ENCODE measurements around the gene SNTG2.

SNTG2 gene

GRCh38 chr2:987789-988188 is 37.1 kb downstream of the SNTG2 start:
- no peak for DNase-seq

GRCh38 chr2:989781-990467 is 39.3 kb downstream of the SNTG2 start:
- DNase-seq = no peak

- no peak for DNase-seq
These were observed 40.3 kb downstream of the SNTG2 start for GRCh38 chr2:990970-991369.

- DNase-seq = no peak
These were observed 51.7 kb downstream of the SNTG2 start for GRCh38 chr2:1002350-1002749.

- no peak for DNase-seq
These were observed 53.7 kb downstream of the SNTG2 start for GRCh38 chr2:1004398-1004797.

GRCh38 chr2:1010415-1010930 is 59.8 kb downstream of the SNTG2 start:
- DNase-seq = no peak

- no peak for DNase-seq
These were observed 60.4 kb downstream of the SNTG2 start for GRCh38 chr2:1011006-1011405.

GRCh38 chr2:1011985-1012384 is 61.3 kb downstream of the SNTG2 start:
- DNase-seq = no peak

- DNase-seq = no peak
These were observed 64.2 kb downstream of the SNTG2 start for GRCh38 chr2:1014802-1015201.

GRCh38 chr2:1016500-1016899 is 65.9 kb downstream of the SNTG2 start:
- DNase-seq = no peak

- no peak for DNase-seq
These were observed 67.2 kb downstream of the SNTG2 start for GRCh38 chr2:1017827-1018226.

- no peak for DNase-seq
These were observed 69.6 kb downstream of the SNTG2 start for GRCh38 chr2:1020206-1020605.

GRCh38 chr2:1022178-1022577 is 71.5 kb downstream of the SNTG2 start:
- DNase-seq = no peak

GRCh38 chr2:1024981-1025380 is 74.3 kb downstream of the SNTG2 start:
- DNase-seq = no peak

GRCh38 chr2:1026141-1026540 is 75.5 kb downstream of the SNTG2 start:
- DNase-seq = no peak

- DNase-seq = no peak
These were observed 78.2 kb downstream of the SNTG2 start for GRCh38 chr2:1028831-1029230.

GRCh38 chr2:1032030-1032429 is 81.4 kb downstream of the SNTG2 start:
- no peak for DNase-seq

GRCh38 chr2:1033069-1033468 is 82.4 kb downstream of the SNTG2 start:
- DNase-seq = no peak

- DNase-seq = no peak
These were observed 86.4 kb downstream of the SNTG2 start for GRCh38 chr2:1037066-1037465.

- DNase-seq = no peak
These were observed 88.9 kb downstream of the SNTG2 start for GRCh38 chr2:1039549-1039948.

- no peak for DNase-seq
These were observed 90.6 kb downstream of the SNTG2 start for GRCh38 chr2:1041012-1041805.

GRCh38 chr2:1045109-1045508 is 94.5 kb downstream of the SNTG2 start:
- DNase-seq = no peak

- no peak for DNase-seq
These were observed 95.4 kb downstream of the SNTG2 start for GRCh38 chr2:1046067-1046466.

Data from nucleus accumbens (tissue), 56 donors.